Measurements from ENCODE around the gene SYPL1.

Gene SYPL1

GRCh38 chr7:106071999-106072714, 40.0 kb downstream of the SYPL1 start:
- H3K9me3 ChIP-seq = no peaks in the 10 kb centered on the region
- no peaks in the 10 kb centered on the region for H3K27me3 ChIP-seq
- H3K4me3 ChIP-seq (ENCODE audit: low read depth in 1 of 2, low read length in 1 of 2) = no peak overlapping the region
- H3K27ac ChIP-seq = peak overlapping the region; percentile 67
- peaks cover 25 to 30% of the 10 kb centered on the region in 2 experiments for H3K4me1 ChIP-seq (ENCODE audit: control insufficient read depth in 1 of 2, insufficient read depth in 1 of 2, low read depth in 1 of 2, low read length in 1 of 2)
- H3K36me3 ChIP-seq = no peaks in the 10 kb centered on the region
- no peak for TF ChIP-seq CTCF (IDR thresholded peaks at IDR 0.05)

- Histone ChIP-seq H3K27me3 (no peaks in the 10 kb centered on the region), H3K9me3 (no peaks in the 10 kb centered on the region), H3K27ac (peak overlapping the region; percentile 67), H3K36me3 (no peaks in the 10 kb centered on the region), H3K4me1 (ENCODE audit: control insufficient read depth in 1 of 2, insufficient read depth in 1 of 2, low read depth in 1 of 2, low read length in 1 of 2) (peaks cover 25 to 30% of the 10 kb centered on the region in 2 experiments), H3K4me3 (ENCODE audit: low read depth in 1 of 2, low read length in 1 of 2) (no peak overlapping the region)
- no peak for TF ChIP-seq CTCF (IDR thresholded peaks at IDR 0.05)
Measured at GRCh38 chr7:106071356-106071998, 40.6 kb downstream of the SYPL1 start.

GRCh38 chr7:106070567-106071254, 41.4 kb downstream of the SYPL1 start:
- no peak for TF ChIP-seq CTCF (IDR thresholded peaks at IDR 0.05)
- Histone ChIP-seq H3K9me3 (no peaks in the 10 kb centered on the region), H3K4me3 (ENCODE audit: low read depth in 1 of 2, low read length in 1 of 2) (no peak overlapping the region), H3K4me1 (ENCODE audit: control insufficient read depth in 1 of 2, insufficient read depth in 1 of 2, low read depth in 1 of 2, low read length in 1 of 2) (peaks cover 25 to 30% of the 10 kb centered on the region in 2 experiments), H3K36me3 (no peaks in the 10 kb centered on the region), H3K27ac (peak overlapping the region; percentile 67), H3K27me3 (no peaks in the 10 kb centered on the region)

GRCh38 chr7:106070201-106070551, 41.9 kb downstream of the SYPL1 start:
- Histone ChIP-seq H3K36me3 (no peaks in the 10 kb centered on the region), H3K27ac (no peak overlapping the region), H3K4me3 (ENCODE audit: low read depth in 1 of 2, low read length in 1 of 2) (no peak overlapping the region), H3K9me3 (no peaks in the 10 kb centered on the region), H3K27me3 (no peaks in the 10 kb centered on the region), H3K4me1 (ENCODE audit: control insufficient read depth in 1 of 2, insufficient read depth in 1 of 2, low read depth in 1 of 2, low read length in 1 of 2) (peaks cover 25 to 30% of the 10 kb centered on the region in 2 experiments)
- TF ChIP-seq CTCF (IDR thresholded peaks at IDR 0.05) = no peak

GRCh38 chr7:106069471-106070200, 42.5 kb downstream of the SYPL1 start:
- no peaks in the 10 kb centered on the region for H3K36me3 ChIP-seq
- H3K4me1 ChIP-seq (ENCODE audit: control insufficient read depth in 1 of 2, insufficient read depth in 1 of 2, low read depth in 1 of 2, low read length in 1 of 2) = peaks cover 25 to 30% of the 10 kb centered on the region in 2 experiments
- H3K9me3 ChIP-seq = no peaks in the 10 kb centered on the region
- no peak for TF ChIP-seq CTCF (IDR thresholded peaks at IDR 0.05)
- no peak overlapping the region for H3K4me3 ChIP-seq (ENCODE audit: low read depth in 1 of 2, low read length in 1 of 2)
- no peak overlapping the region for H3K27ac ChIP-seq
- no peaks in the 10 kb centered on the region for H3K27me3 ChIP-seq

Measured in neutrophil (primary cell).